NCI-H524 (cell line): ENCODE data around the gene HLA-G.
A peak's percentile ranks its signal among the peaks of the same experiment; 100 is the strongest.
"Not testable (repeated sequence)": the region's sequence is repeated elsewhere in the genome, so short reads cannot be mapped to it uniquely, and the experiment has no call there.

Experiments used
- DNase-seq, 2 experiments: peaks; one replicate each; lab custom pipeline; 2025; lab: John Stamatoyannopoulos, UW

HLA-G gene

GRCh38 chr6:29872791-29873190 lies 45.2 kb downstream of the HLA-G start:
- peak; percentile 59 to 79 for DNase-seq

- DNase-seq = no peak
Measured at GRCh38 chr6:29875257-29875656, 47.6 kb downstream of the HLA-G start.

GRCh38 chr6:29875734-29876133 lies 48.1 kb downstream of the HLA-G start:
- DNase-seq = not testable (repeated sequence)
